Transverse colon (tissue), 4 donors: ENCODE data around the gene PSMB11.

Experiments
- POLR2AphosphoS5 ChIP-seq, 3 donors: sonication (generic); formaldehyde crosslinking; IDR thresholded peaks; one replicate each; pipeline ENCODE4 v1.6.1; 2016; ENCODE audit warnings: antibody characterized with exemption in 3 of 3
- TF ChIP-seq, protein P1 (sequence below), 5 experiments: fragments of 200-600 bp in 3 of 5; fragments of 450-650 bp in 2 of 5; sonication (generic) in 3 of 5; IDR thresholded peaks; 1 replicate in 2 of 5; 2 replicates in 3 of 5; pipeline ENCODE4 v1.5.1; 2016 to 2017; ENCODE audit warnings: antibody characterized with exemption in 5 of 5, inconsistent platforms in 3 of 5, mild to moderate bottlenecking in 2 of 5, moderate library complexity in 1 of 5

DNA sequence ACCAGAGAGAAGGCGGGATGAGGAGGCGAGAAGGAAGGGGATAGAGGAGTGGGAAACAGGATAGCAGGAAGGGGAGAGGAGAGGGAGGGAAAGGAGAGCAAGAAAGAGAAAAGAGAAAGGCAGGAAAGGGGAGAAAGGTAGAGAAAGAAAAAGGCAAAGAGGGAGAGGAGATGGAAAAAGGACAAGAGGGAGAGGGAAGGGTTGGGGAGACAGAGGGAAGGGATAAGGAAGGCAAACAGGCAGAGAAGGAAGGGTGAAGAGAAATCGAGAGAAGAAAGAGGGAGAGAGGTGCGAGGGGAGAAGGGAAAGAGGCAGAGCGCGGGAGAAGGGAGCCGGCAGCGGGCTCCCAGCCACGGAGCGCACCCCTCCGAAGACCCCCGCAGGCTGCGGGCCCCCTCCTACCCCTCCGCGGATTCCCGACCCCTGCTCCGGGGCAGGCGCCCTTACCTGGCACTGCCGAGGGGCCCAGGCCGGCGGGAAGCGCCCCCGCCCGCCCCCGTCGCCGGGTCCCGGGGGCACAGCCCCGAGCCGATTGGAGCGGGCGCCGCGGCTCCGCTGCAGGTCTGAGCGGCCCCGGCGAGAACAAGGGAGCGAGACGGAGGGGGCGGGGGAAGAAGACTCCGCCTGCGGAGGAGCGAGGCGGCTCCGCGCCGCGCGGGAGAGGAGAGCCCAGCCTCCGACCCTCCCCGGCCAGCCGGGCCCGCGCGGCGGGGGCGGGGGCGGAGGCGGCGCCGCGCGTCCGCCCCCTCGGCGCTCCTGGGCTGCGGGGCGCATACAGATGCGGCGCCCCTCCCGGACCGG, 15.1 kb downstream of the PSMB11 start, which contains the start of gene CDH24:
- TF ChIP-seq POLR2AphosphoS5 (IDR thresholded peaks at IDR 0.05): no peak
- TF ChIP-seq, protein P1, sequence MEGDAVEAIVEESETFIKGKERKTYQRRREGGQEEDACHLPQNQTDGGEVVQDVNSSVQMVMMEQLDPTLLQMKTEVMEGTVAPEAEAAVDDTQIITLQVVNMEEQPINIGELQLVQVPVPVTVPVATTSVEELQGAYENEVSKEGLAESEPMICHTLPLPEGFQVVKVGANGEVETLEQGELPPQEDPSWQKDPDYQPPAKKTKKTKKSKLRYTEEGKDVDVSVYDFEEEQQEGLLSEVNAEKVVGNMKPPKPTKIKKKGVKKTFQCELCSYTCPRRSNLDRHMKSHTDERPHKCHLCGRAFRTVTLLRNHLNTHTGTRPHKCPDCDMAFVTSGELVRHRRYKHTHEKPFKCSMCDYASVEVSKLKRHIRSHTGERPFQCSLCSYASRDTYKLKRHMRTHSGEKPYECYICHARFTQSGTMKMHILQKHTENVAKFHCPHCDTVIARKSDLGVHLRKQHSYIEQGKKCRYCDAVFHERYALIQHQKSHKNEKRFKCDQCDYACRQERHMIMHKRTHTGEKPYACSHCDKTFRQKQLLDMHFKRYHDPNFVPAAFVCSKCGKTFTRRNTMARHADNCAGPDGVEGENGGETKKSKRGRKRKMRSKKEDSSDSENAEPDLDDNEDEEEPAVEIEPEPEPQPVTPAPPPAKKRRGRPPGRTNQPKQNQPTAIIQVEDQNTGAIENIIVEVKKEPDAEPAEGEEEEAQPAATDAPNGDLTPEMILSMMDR (IDR thresholded peaks at IDR 0.05): no peak
